ENCODE data around the gene DVL1. TPM values are rescaled to one million over a fixed set of nuclear protein-coding genes. Genes with fewer than 3 reads are reported as not detected.

The DVL1 gene
- total and polyA plus RNA-seq, 9 of the 15 experiments (the other 6 are each of a cell fraction or from before 2014, with no cell fraction given), result 0.62 to 135 (median 24.3) TPM

GRCh38 chr1:1364266-1364665 lies 15.0 kb upstream of the DVL1 start:
- in situ Hi-C loops (cut with MboI), result loop anchor here (10.0 kb wide), 1 partner anchor 551 kb away; the partner anchor contains the start of genes CALML6 and TMEM52
- Histone ChIP-seq H3K4me3 (no peak overlapping the region), H3K9me1 (ENCODE audit: control insufficient read depth, insufficient read depth, low read length) (no peaks in the 10 kb centered on the region), H3K27me3 (ENCODE audit: control insufficient read depth in 2 of 2, insufficient read depth in 2 of 2, low read length in 2 of 2) (no peaks in the 10 kb centered on the region; a peak in 1 of 5 replicates), H4K20me1 (replicated peaks; ENCODE audit: control insufficient read depth, insufficient read depth, low read length) (no peaks in the 10 kb centered on the region), H3K9ac (ENCODE audit: insufficient read depth in 1 of 2, low read depth in 2 of 2, low read length in 2 of 2) (no peak overlapping the region), H3K27ac (ENCODE audit: extremely low read depth, low read depth, low read length) (no peak overlapping the region), H3K4me1 (replicated peaks in 1 of 2; ENCODE audit: control insufficient read depth in 2 of 2, insufficient read depth in 2 of 2, low read length in 2 of 2) (peaks cover 1 to 28% of the 10 kb centered on the region in 2 experiments; a peak in 4 of 5 replicates), H3K79me2 (ENCODE audit: control insufficient read depth, insufficient read depth, low read length) (no peaks in the 10 kb centered on the region), H3K36me3 (ENCODE audit: control insufficient read depth, insufficient read depth, low read length) (no peaks in the 10 kb centered on the region), H3K4me2 (ENCODE audit: insufficient read depth, low read length) (no peak overlapping the region), H2AFZ (ENCODE audit: low read depth, low read length) (no peak overlapping the region), H3K9me3 (replicated peaks; ENCODE audit: control insufficient read depth, insufficient read depth, low read depth, low read length) (peaks cover 12% of the 10 kb centered on the region)
- POLR2A ChIA-PET, result no interaction called here
- TF ChIP-seq NKRF (IDR thresholded peaks at IDR 0.05; ENCODE audit: borderline replicate concordance) (no peak), NFXL1 (CRISPR knock-in tag; IDR thresholded peaks at IDR 0.05) (no peak)
- TF ChIP-seq, protein P1, sequence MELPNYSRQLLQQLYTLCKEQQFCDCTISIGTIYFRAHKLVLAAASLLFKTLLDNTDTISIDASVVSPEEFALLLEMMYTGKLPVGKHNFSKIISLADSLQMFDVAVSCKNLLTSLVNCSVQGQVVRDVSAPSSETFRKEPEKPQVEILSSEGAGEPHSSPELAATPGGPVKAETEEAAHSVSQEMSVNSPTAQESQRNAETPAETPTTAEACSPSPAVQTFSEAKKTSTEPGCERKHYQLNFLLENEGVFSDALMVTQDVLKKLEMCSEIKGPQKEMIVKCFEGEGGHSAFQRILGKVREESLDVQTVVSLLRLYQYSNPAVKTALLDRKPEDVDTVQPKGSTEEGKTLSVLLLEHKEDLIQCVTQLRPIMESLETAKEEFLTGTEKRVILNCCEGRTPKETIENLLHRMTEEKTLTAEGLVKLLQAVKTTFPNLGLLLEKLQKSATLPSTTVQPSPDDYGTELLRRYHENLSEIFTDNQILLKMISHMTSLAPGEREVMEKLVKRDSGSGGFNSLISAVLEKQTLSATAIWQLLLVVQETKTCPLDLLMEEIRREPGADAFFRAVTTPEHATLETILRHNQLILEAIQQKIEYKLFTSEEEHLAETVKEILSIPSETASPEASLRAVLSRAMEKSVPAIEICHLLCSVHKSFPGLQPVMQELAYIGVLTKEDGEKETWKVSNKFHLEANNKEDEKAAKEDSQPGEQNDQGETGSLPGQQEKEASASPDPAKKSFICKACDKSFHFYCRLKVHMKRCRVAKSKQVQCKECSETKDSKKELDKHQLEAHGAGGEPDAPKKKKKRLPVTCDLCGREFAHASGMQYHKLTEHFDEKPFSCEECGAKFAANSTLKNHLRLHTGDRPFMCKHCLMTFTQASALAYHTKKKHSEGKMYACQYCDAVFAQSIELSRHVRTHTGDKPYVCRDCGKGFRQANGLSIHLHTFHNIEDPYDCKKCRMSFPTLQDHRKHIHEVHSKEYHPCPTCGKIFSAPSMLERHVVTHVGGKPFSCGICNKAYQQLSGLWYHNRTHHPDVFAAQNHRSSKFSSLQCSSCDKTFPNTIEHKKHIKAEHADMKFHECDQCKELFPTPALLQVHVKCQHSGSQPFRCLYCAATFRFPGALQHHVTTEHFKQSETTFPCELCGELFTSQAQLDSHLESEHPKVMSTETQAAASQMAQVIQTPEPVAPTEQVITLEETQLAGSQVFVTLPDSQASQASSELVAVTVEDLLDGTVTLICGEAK (IDR thresholded peaks at IDR 0.05), result no peak
- TF ChIP-seq, protein P1 (CRISPR knock-in tag; IDR thresholded peaks at IDR 0.05), result no peak
- WGBS (ENCODE audit: insufficient coverage, low coverage, missing lambda C conversion rate), result 47% methylated on average over 14 of the region's 14 CpGs
- DNase-seq (ENCODE audit: extremely low read depth in 1 of 4, low spot score in 3 of 4) (no peak), ATAC-seq (no peak), FAIRE-seq (no peak)
- no TSS peak for BruUV-seq (replicated peaks)
- intact Hi-C loops (cut with micrococcal nuclease), result no loop called here
- CTCF ChIA-PET (ENCODE audit: low intra/inter-chr PET ratio), result no interaction called here
